Fibroblast of the aortic adventitia (primary cell): ENCODE data around the gene EIF1AD. TPM values are rescaled to one million over a fixed set of nuclear protein-coding genes. Genes with fewer than 3 reads are reported as not detected.

Source experiments
- DNase-seq: peaks from one replicate; pipeline ENCODE4 v3.0.0-alpha.2; 2010; ENCODE audit warnings: low read depth
- H3K4me3 ChIP-seq: 2 replicates; pipeline ENCODE4 v1.5.1; 2011; ENCODE audit warnings: low read depth, mild to moderate bottlenecking, control low read depth, low read length, moderate library complexity
- total RNA-seq: library from RNA; depleted of rRNA; stranded (reverse); fragments of >200 nt; gene quantifications from 2 replicates; pipeline ENCODE4 v1.2.3, GENCODE V29; 2012; ENCODE audit warnings: low replicate concordance
- TF ChIP-seq, protein P1 (sequence below): IDR thresholded peaks from 2 replicates; pipeline ENCODE4 v1.5.1; 2011; ENCODE audit warnings: mild to moderate bottlenecking, low read length, control low read depth, inconsistent platforms; ENCODE audit not compliant: insufficient read depth

EIF1AD gene, protein sequence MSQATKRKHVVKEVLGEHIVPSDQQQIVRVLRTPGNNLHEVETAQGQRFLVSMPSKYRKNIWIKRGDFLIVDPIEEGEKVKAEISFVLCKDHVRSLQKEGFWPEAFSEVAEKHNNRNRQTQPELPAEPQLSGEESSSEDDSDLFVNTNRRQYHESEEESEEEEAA
- total RNA-seq: 21.9 and 26.4 TPM in 2 replicates

DNA sequence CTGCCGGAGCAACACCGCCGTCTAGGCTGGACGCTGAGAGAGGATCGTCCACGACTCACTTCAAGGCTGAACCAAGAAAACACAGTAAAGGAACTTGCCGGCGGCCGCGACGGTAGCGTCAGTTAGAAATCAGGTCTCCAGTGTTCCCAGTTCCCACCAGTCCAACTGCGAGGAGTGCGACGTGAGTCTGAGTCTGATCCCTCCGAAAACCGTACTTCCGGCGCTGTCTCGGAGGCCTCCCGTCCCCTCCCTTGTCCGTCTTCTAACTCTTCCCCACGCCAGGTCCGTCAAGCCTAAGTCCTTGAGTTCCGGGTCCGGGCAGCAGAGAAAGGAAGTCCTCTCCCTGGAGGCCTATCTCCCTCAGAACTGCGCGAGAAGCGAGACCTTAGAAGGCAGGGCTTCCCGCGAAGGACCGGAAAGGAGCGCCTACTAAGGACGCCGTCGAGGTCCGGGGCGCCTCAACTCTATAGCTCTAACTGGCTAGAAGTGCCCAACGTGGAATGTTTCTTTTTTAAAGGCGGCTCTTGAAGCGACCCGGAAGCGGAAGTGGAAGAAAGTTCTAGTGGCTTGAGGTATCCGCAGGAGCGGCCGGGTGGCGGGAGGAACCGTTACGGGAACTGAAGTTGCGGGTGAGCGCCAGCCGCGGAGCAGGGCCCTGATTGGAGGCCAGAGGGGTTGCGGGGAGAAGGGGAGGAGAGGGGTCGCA is at the start of gene EIF1AD, which contains the start of gene BANF1:
EIF1AD (minus strand) TSS at position 216 of the 706 bp plus-strand sequence. CDS start 1,768 bp downstream, outside the sequence.
BANF1 (plus strand) TSS at position 562 of the 706 bp plus-strand sequence. CDS start 748 bp downstream, outside the sequence.
- DNase-seq: peak; percentile 99
- TF ChIP-seq, protein P1, sequence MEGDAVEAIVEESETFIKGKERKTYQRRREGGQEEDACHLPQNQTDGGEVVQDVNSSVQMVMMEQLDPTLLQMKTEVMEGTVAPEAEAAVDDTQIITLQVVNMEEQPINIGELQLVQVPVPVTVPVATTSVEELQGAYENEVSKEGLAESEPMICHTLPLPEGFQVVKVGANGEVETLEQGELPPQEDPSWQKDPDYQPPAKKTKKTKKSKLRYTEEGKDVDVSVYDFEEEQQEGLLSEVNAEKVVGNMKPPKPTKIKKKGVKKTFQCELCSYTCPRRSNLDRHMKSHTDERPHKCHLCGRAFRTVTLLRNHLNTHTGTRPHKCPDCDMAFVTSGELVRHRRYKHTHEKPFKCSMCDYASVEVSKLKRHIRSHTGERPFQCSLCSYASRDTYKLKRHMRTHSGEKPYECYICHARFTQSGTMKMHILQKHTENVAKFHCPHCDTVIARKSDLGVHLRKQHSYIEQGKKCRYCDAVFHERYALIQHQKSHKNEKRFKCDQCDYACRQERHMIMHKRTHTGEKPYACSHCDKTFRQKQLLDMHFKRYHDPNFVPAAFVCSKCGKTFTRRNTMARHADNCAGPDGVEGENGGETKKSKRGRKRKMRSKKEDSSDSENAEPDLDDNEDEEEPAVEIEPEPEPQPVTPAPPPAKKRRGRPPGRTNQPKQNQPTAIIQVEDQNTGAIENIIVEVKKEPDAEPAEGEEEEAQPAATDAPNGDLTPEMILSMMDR: no peak
- H3K4me3 ChIP-seq: peak within 1 kb of the TSS; percentile 99

DNA sequence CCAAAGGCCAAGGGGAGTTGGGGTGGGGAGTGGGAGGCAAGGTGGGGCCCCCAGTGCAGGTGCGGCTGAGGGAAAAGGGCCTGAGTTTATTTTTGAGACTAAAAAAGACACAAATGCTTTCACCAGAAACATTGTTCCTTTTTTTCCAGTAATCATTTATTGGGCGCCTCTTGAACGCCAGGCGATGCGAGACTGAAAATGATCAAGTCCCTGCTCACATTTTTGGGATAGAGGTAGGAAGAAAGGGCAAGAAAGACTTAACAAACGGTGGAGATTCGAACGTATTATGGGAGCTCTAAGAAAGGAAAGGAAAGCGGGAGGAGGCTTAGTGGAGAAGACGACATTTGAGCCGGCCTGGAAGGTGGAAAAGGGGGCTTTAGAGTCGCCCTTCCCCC is 49.4 kb upstream of the EIF1AD start:
- peak overlapping the region; percentile 92 for H3K4me3 ChIP-seq
- DNase-seq: no peak
- TF ChIP-seq, protein P1: no peak

DNA sequence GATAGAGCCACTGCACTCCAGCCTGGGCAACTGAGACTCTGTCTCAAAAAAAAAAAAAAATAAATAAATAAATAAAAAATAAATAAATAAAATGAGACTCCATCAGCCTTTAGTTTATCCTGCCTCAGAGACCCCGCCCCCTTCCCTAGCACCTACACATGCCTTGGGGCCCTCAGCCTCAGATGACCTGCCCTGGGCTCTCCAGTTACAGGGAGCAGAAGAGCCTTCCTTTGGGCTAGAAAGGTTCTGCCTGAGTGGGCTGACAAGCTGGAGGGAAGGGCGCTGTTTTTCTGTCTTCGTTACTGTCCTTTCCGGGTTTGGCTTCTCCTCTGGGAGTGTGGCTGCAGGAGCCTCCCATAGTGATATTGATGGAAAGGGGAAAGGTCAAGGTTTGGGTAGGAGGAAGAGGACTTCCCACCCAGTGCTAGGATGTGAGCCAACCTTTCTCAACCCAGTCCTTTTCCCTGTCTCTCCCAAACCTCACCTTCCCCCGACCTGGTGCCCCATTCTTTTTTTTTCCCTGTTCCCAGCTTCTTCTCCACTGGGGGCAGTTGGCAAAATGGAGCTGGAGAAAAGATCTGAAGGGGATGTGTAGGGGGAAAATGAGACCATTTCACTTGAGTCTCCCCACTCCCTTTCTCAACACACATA is 48.7 kb upstream of the EIF1AD start:
- H3K4me3 ChIP-seq: no peak overlapping the region
- TF ChIP-seq, protein P1: no peak
- no peak for DNase-seq

DNA sequence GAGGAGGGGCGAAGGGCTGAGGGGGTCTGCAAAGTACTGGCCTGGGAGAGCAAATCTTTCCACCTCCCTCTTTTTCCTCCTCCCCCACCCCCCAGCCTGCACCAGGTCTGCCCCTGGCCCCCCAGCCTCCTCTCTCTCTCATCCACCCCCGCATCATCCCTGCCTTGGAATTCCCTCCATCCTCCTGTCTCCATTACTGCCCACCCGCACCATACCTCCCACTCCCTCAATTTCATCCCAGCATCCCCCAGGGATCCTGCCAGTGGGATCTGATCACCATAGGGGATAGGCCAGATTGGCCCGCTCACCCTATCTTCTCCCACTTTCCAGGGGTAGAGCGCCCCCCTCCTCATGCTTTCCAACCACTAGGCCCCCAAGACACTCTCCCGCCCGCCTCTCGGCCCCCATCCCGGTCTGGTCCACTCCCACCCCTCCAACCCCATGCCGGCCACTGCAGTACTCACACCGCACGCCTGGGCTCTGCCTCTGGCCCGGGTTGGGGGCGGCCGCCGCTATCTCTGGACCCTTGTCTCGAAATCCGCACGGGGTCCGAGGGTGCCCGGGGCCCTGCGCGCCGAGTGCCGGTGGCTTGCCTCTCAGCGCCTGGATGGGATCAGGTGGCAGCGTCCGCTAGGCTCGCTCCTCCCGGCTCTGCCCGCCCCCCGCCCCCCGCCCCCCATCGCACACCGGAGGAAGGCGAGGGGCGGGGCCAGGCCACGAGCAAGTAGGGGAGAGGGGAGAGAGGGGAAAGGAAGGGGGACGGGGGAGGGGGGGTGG is 46.8 kb upstream of the EIF1AD start, which contains the start of gene GAL3ST3:
GAL3ST3 (minus strand) TSS at position 615 of the 777 bp plus-strand sequence. CDS start 3,746 bp downstream, outside the sequence.
- TF ChIP-seq, protein P1: no peak
- H3K4me3 ChIP-seq: no peak within 1 kb of the TSS
- no peak for DNase-seq

DNA sequence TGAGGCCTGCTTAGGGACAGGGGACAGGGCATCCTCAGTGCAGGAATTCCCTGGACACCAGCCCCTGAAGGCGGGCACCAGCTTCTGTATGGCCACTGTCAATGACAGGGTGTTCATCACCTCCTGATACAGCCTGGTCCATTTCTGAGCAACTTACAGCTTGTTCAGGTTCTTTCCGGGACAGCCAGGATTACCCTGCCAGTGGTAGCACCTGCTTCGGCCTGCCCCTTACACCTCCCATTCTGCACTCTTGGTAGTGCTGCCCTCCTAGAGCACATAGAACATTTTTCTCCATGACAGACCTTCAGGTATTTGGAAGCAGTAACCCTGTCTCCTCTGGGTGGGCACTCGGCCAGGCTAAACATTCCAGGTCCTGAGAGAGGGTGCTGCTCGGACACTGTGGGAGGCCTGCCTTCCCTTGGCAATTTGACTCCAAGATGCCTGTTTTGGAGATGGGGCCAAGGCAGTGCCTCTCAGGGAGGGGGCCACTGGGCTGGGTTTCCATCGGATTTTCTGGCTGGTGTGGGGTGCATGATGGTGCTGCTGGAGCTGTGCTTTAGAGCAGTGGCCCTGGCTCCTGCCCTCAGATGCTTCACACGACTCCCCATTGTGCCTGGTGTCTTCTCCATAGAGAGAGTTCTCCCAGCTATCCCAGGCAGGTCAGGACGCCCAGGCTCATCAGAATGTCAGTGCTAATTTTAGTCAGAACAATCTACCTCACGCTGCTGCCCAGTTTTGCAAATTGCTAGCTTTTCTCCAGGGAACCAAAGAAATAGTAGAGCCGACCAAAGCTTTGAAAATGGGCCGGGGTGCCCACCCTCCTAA is 45.8 kb upstream of the EIF1AD start:
- no peak overlapping the region for H3K4me3 ChIP-seq
- TF ChIP-seq, protein P1: no peak
- no peak for DNase-seq
